T-helper 17 cell (primary cell): ENCODE results near the gene ACTG1. TPM values are rescaled to one million over a fixed set of nuclear protein-coding genes. Genes with fewer than 3 reads are reported as not detected.
A peak's percentile ranks its signal among the peaks of the same experiment; 100 is the strongest.

Source experiments
- ATAC-seq: fragments of 150-1000 bp; cut with Tn5 transposase; 2 replicates; pipeline ENCODE4 v1.10.0; 2021; ENCODE audit warnings: mild to moderate bottlenecking, moderate library complexity
- DNase-seq, 3 donors: peaks; one replicate each; pipeline versions ENCODE4 v3.0.0 to v3.0.0-alpha.2; 2020 to 2021
- H3K9me3 ChIP-seq: one replicate; pipeline ENCODE4 v1.7.0; 2013; ENCODE audit warnings: low read length, mild to moderate bottlenecking; ENCODE audit not compliant: control insufficient read depth, poor library complexity, severe bottlenecking
- H3K27ac Mint-ChIP-seq: one replicate; pipeline ENCODE4 v1.8.0; 2022; ENCODE audit warnings: mild to moderate bottlenecking, moderate library complexity, mixed read lengths
- H3K27me3 Mint-ChIP-seq: one replicate; pipeline ENCODE4 v1.8.0; 2022; ENCODE audit warnings: mixed read lengths
- H3K36me3 Mint-ChIP-seq: one replicate; pipeline ENCODE4 v1.8.0; 2022; ENCODE audit warnings: low read depth, mixed read lengths
- H3K4me1 Mint-ChIP-seq: one replicate; pipeline ENCODE4 v1.8.0; 2022; ENCODE audit warnings: mild to moderate bottlenecking, mixed read lengths
- H3K4me3 Mint-ChIP-seq: one replicate; pipeline ENCODE4 v1.8.0; 2022; ENCODE audit warnings: mild to moderate bottlenecking, moderate library complexity, mixed read lengths
- total RNA-seq, 4 donors: library from RNA in 2 of 4; stranded (reverse) in 2 of 4; gene quantifications; one replicate each; pipeline ENCODE4 v1.2.3 and lab custom pipeline; 2022 to 2026

Gene ACTG1
- total RNA-seq, 2 donors from 2014 or later: 1,202 to 1,502 TPM

DNA sequence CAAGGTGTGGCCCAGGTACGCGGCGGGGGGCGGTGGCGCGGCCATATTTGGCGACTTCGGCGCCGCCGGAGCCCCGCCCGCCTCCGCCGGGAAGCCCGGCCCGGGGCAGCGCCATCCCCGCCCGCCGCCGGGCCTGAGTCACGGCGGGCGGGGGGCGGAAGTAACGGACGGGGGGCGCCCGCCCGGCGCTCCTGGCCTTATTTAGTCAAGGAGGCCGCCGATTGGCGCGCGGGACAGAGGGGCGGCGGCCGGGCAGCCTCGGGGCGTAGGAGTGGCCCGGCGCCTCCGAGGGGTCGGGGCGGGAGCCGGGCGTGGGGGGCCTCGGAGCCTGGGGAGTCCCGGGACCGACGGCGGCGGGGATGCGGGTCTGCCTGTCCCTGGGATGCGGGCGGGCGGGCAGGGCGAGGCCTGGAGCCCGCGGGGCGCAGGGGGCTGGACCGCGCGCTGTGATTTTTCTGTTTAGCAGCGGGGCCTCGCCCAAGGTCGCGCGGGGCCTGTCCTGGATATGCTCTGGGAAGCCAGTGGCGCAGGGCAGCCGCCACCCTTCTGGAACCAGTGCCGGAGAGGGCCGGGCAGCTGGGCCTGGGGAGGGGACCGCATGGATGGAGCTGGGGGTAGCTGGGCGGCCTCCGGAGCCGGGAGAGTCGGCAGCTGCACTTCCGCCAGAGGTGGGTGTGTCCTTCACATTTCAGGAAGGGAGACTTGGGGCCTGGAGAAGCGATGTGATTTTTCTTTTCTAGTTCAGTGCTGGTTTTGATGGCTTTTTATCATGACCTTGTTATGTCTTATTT is 2.3 kb upstream of the ACTG1 start:
- Mint-ChIP-seq H3K4me3 (peak overlapping the region; percentile 90), H3K27me3 (peaks cover 5% of the 10 kb centered on the region), H3K36me3 (peaks cover 16% of the 10 kb centered on the region), H3K27ac (peak overlapping the region; percentile 24), H3K4me1 (peaks cover 33% of the 10 kb centered on the region)
- ATAC-seq: peak; percentile 31
- no peaks in the 10 kb centered on the region for H3K9me3 ChIP-seq
- DNase-seq: peak in 2 of 3 donors; percentile 70

DNA sequence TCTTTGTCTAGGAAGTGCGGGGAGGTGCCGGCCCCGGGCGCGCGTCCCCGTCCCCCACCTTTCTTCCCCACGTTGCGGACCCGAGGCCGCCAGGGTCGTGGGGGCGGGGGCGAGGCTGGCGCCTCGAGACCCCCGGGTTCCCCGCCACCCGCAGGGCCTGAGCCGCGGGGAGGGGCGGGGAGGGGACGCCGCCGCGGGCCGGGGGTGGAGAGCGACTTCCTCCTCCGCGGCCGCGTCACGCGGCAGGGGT is 1.8 kb upstream of the ACTG1 start:
- H3K9me3 ChIP-seq: no peaks in the 10 kb centered on the region
- Mint-ChIP-seq H3K4me3 (peak overlapping the region; percentile 90), H3K36me3 (peaks cover 16% of the 10 kb centered on the region), H3K4me1 (peaks cover 38% of the 10 kb centered on the region), H3K27ac (no peak overlapping the region), H3K27me3 (peaks cover 5% of the 10 kb centered on the region)
- ATAC-seq (no peak), DNase-seq (no peak)

DNA sequence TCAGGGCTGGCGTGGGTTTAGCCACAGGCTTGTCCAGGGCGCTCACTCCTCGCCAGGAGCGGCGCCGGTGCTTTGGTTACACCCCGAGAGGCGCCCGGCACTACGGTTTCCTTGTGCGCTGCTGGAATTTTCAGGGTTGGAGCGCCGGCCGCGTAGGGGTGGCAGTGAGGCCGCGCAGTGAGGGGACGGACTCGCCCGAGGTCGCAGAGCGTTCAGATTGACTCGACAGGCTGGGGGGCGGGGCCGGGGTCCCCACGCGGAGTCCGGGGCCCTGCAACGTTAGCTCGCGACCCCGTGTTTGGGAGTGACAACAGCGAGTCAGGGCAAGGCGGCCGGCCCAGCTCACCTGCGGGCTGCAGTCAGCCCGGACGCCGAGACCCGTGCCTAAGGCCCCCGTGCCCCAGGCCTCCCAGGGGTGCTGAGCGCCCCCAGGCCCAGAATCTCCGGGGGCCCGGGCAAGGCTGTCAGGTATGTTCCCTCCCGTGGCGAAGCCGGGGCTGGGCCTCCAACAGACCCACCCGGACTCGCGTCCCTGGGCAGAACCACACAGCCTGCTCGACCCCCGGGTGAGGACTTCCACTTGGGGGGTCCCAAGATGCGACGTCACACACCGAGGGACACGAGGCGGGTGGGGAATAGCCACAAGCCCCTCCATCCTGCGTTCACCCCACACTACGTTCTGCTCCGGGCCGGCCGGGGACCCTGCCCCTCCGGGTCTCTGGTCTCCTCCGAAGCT is 1.3 kb upstream of the ACTG1 start:
- H3K36me3 Mint-ChIP-seq: peaks cover 16% of the 10 kb centered on the region
- H3K4me1 Mint-ChIP-seq: peaks cover 43% of the 10 kb centered on the region
- H3K27ac Mint-ChIP-seq: peak overlapping the region; percentile 76
- H3K4me3 Mint-ChIP-seq: peak overlapping the region; percentile 90
- no peaks in the 10 kb centered on the region for H3K9me3 ChIP-seq
- ATAC-seq (no peak), DNase-seq (no peak)
- H3K27me3 Mint-ChIP-seq: peaks cover 5% of the 10 kb centered on the region

DNA sequence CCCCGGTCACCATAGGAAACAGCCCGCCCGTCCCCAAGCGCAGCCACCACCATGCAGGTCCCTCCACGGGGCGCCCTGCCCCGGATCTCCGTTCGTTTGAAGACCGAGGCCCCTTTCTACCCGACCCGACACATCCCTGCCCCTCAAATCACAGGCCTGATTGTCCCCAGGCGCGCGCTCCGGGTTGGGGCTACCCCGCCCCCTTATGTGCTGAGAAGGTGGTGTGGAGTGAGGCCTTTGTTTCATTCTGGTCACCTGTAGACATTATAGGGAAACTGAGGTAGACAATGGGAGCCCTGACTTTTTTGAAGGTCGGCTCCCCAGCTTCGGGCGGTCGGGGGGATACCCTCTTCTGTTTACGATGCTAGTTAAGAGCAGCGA is 763 bp upstream of the ACTG1 start:
- H3K4me3 Mint-ChIP-seq: peak overlapping the region; percentile 90
- peaks cover 46% of the 10 kb centered on the region for H3K4me1 Mint-ChIP-seq
- peaks cover 16% of the 10 kb centered on the region for H3K36me3 Mint-ChIP-seq
- H3K27me3 Mint-ChIP-seq: peaks cover 5% of the 10 kb centered on the region
- no peaks in the 10 kb centered on the region for H3K9me3 ChIP-seq
- H3K27ac Mint-ChIP-seq: peak overlapping the region; percentile 76
- peak; percentile 29 for ATAC-seq
- DNase-seq: peak; percentile 38 to 49 (median 48)

DNA sequence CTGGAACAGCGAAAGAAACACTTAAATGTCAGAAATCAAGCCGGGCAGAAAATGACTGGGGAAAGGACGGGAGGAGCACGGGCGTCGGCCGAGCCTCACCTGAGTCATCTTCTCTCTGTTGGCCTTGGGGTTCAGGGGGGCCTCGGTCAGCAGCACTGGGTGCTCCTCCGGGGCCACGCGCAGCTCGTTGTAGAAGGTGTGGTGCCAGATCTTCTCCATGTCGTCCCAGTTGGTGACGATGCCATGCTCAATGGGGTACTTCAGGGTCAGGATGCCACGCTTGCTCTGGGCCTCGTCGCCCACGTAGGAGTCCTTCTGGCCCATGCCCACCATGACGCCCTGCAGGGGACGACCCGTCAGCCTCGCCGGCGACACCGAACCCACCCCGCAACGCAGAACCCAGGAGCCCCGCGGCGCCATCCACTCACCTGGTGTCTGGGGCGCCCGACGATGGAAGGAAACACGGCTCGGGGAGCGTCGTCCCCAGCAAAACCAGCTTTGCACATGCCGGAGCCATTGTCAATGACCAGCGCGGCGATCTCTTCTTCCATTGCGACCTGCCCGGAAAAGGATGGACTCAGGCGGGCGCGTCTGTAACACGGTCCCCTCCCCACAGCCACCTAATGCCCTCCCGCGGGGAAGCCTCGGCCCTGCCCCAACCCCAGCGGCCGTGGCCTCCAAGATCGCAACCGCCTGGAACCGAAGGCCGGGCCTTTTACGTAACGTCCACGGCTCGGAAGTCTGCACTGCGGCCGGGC is 616 bp downstream of the ACTG1 start:
- ATAC-seq: peak; percentile 5
- DNase-seq: no peak
- H3K9me3 ChIP-seq: no peaks in the 10 kb centered on the region
- Mint-ChIP-seq H3K4me1 (peaks cover 49% of the 10 kb centered on the region), H3K36me3 (peaks cover 16% of the 10 kb centered on the region), H3K27ac (peak overlapping the region; percentile 99), H3K27me3 (peaks cover 5% of the 10 kb centered on the region), H3K4me3 (peak overlapping the region; percentile 99)

DNA sequence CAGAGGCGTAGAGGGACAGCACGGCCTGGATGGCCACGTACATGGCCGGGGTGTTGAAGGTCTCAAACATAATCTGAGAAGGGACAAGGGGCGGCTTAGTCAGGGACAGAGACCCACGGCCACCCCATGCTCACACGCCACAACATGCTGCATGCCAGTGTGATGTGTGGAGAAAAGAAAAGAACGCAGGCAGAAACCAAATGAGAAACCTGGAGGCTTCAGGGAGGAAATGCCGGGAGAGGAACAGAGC is 1.1 kb downstream of the ACTG1 start:
- H3K36me3 Mint-ChIP-seq: peaks cover 16% of the 10 kb centered on the region
- ATAC-seq: no peak

DNA sequence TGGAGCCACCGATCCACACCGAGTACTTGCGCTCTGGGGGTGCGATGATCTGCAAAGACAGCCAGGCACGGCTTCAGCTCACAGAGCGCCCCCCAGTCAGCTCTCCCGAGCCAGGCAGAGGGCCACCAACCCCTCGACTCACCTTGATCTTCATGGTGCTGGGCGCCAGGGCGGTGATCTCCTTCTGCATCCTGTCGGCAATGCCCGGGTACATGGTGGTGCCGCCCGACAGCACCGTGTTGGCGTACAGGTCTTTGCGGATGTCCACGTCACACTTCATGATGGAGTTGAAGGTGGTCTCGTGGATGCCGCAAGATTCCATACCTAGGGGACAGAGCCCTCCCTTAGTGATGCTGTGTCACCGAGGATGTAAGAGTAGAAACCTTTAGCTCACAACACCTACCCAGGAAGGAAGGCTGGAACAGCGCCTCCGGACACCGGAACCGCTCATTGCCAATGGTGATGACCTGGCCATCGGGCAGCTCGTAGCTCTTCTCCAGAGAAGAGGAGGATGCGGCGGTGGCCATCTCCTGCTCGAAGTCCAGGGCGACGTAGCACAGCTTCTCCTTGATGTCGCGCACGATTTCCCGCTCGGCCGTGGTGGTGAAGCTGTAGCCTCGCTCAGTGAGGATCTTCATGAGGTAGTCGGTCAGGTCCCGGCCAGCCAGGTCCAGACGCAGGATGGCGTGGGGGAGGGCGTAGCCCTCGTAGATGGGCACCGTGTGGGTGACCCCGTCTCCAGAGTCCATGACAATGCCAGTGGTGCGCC is 1.6 kb downstream of the ACTG1 start:
- Mint-ChIP-seq H3K4me1 (peaks cover 47% of the 10 kb centered on the region), H3K27me3 (peaks cover 5% of the 10 kb centered on the region), H3K4me3 (peak overlapping the region; percentile 99), H3K36me3 (peaks cover 16% of the 10 kb centered on the region), H3K27ac (peak overlapping the region; percentile 99)
- ATAC-seq (no peak), DNase-seq (no peak)
- H3K9me3 ChIP-seq: no peaks in the 10 kb centered on the region

More for the DNA sequence above, 1.1 kb downstream of the ACTG1 start:
- peak overlapping the region; percentile 99 for H3K27ac Mint-ChIP-seq
- no peaks in the 10 kb centered on the region for H3K9me3 ChIP-seq
- no peak for DNase-seq
- H3K4me3 Mint-ChIP-seq: peak overlapping the region; percentile 99
- H3K27me3 Mint-ChIP-seq: peaks cover 5% of the 10 kb centered on the region
- H3K4me1 Mint-ChIP-seq: peaks cover 47% of the 10 kb centered on the region

DNA sequence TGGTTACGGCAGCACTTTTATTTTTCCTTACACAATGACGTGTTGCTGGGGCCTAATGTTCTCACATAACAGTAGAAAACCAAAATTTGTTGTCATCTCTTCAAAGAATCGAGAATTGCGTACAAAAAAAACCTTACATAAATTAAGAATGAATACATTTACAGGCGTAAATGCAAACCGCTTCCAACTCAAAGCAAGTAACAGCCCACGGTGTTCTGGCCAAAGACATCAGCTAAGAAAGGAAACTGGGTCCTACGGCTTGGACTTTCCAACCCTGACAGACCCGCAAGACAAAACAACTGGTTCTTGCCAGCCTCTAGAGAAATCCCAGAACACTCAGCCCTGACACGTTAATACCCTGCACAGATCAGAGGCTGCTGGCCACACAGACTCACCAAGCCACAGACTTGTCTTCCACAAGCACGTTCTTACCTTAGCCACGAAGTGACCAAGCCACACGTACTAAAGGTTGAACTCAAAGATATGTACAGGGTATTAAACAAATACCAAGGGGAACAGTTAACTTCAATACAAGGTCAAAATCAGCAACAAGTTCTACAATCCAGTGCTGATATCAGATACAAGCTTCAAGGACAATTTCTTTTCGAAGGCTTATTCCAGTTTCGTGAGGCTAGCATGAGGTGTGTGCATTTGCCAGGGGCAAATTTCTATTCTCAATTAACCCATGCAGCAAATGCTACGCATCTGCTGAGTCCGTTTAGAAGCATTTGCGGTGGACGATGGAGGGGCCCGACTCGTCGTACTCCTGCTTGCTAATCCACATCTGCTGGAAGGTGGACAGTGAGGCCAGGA is 2.4 kb downstream of the ACTG1 start:
- DNase-seq: no peak
- Mint-ChIP-seq H3K27ac (peak overlapping the region; percentile 99), H3K36me3 (peaks cover 16% of the 10 kb centered on the region), H3K27me3 (peaks cover 5% of the 10 kb centered on the region), H3K4me3 (peak overlapping the region; percentile 99), H3K4me1 (peaks cover 42% of the 10 kb centered on the region)
- H3K9me3 ChIP-seq: no peaks in the 10 kb centered on the region
- ATAC-seq: no peak

DNA sequence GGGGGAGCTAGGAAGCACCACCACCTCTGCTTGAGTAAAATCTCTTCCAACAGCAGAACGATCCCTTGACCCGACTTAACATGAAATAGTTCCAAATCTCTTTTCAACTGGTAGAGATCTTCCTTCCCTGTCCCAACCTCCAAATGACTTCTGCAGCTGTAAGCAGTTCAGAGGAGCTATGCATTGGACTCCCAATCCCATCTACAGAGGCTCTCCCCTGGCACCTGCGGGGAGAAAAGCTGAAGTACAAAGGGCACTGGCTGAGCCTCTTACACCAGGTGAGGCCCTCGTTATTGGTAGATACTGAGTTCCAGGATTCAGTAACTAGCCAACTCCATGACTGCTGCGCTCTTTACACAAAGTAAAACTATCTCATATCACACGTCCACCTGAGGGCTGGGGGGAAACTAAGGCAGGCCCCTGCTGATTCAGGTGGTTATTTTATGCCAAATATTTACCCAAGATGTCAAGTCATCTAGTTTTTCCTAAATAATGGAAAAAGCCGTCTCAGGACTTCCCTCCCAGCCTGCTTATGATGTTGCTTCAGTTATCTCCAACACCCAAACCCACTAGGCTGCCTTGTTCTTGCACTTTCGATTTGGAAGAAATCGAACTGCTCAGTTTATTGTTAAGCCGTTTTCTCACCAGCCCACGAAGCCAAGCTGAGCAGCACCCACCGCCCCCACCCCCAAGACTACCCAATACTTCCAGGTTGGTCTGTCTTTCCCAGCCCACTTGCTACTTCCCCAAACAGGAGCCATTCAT is 3.2 kb downstream of the ACTG1 start:
- DNase-seq (no peak), ATAC-seq (no peak)
- H3K4me3 Mint-ChIP-seq: peak overlapping the region; percentile 99
- no peaks in the 10 kb centered on the region for H3K9me3 ChIP-seq
- peaks cover 16% of the 10 kb centered on the region for H3K36me3 Mint-ChIP-seq
- peaks cover 5% of the 10 kb centered on the region for H3K27me3 Mint-ChIP-seq
- peaks cover 41% of the 10 kb centered on the region for H3K4me1 Mint-ChIP-seq
- peak overlapping the region; percentile 99 for H3K27ac Mint-ChIP-seq

DNA sequence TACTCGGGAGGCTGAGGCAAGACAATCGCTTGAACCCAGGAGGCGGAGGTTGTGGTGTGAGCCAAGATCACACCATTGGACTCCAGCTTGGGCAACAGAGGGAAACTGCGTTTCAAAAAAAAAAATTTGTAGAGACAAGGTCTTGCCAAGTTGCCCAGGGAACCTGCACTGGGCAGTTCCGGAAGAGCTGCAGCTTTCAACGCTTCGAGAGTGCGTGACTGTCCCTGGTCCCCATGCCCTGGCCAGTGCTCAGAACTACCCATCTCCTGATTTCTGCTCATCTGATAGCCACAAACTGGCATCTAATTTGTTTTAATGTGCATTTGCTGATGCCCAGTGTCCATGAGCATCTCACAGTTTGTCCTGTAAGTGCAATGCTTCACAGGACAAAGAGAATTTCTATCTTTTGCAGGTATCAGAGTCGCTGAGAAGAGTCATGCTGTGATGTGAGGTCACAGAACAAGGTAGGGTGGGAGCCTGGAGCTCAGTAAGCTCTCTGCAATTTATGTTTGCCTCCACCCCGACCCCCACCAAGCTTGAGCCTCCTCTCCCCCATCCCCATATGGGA is 3.9 kb downstream of the ACTG1 start:
- no peak for ATAC-seq
- H3K27ac Mint-ChIP-seq: peak overlapping the region; percentile 99
- peak overlapping the region; percentile 99 for H3K4me3 Mint-ChIP-seq
- no peaks in the 10 kb centered on the region for H3K9me3 ChIP-seq
- H3K36me3 Mint-ChIP-seq: peaks cover 16% of the 10 kb centered on the region
- DNase-seq: no peak
- H3K27me3 Mint-ChIP-seq: peaks cover 5% of the 10 kb centered on the region
- peaks cover 41% of the 10 kb centered on the region for H3K4me1 Mint-ChIP-seq

DNA sequence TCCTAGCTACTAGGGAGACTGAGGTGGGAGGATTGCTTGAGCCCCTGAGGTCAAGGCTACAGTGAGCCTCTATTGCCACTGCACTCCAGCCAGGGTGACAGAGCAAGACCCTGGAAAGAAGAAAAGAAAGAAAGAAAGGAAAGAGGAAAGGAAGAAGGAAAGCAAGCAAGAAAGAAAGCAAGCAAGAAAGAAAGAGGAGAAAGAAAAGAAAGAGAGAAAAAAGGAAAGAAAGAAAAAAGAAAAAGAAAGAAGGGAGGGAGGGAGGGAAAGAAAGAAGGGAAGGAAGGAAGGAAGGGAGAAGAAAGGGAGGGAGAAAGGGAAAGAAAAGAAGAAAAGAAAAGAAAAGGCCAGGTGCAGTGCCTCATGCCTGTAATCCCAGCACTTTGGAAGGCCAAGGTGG is 9.0 kb downstream of the ACTG1 start:
- H3K27ac Mint-ChIP-seq: no peak overlapping the region
- H3K4me1 Mint-ChIP-seq: peaks cover 7% of the 10 kb centered on the region
- H3K36me3 Mint-ChIP-seq: no peaks in the 10 kb centered on the region
- ATAC-seq (no peak), DNase-seq (no peak)
- no peaks in the 10 kb centered on the region for H3K27me3 Mint-ChIP-seq
- no peaks in the 10 kb centered on the region for H3K9me3 ChIP-seq
- peak overlapping the region; percentile 59 for H3K4me3 Mint-ChIP-seq
